ENCODE measurements around the gene KLF13. TPM values are rescaled to one million over a fixed set of nuclear protein-coding genes. Genes with fewer than 3 reads are reported as not detected.

Gene KLF13
- total and polyA plus RNA-seq, 2 donors (not counting 1 experiment from before 2014, with no cell fraction given) = 39.6 to 42.9 TPM

DNA sequence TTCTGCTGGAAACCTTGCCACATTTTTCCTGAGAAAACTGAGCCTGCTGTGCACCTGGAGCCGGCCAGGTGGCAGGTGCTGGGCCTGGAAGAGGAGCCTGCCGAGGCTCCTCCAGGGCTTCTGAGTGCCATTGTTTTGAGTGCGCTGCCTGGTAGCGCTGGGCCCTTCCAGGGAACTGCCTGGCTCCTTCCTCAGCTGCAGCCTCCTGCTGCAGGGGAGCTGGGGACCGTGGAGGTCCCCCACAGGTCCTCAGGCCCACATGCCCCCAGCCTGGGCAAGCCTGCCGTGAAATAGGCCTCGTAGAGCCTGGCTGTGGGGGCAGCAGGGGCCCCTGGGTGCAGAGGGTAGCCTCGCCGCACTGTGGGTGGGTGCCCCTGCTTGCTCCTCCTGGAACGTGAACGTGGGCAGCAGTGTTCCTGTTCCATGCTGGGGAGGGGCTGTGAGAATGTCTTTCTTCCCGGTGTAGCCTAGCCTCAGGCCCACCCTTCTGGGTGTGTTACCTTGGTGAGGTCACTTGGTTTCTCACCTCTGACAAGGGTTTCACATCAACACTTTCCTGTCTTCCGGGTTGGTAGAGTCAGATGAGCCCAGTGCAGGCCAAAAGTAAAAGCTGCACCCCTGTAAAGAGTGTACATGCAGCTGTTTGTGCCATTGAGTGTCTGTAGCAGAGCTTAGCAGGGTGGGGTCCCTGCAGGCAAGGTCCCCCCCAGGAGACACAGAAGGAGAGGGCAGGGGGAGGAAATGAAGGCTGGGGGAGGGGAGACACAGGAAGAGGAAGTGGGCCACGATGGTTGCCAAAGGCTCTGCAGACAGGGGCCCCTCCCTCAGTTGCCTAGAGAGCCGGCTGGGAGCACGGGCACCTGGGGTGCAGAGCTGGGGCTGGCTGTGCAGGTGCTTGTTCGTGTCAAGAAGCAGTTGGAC, 34.5 kb downstream of the KLF13 start:
- no peak overlapping the region for H3K4me3 ChIP-seq (replicated peaks in 1 of 4; ENCODE audit: control extremely low read depth in 1 of 4, insufficient read depth in 1 of 4, low read depth in 3 of 4, low read length in 4 of 4)
- H3K4me2 ChIP-seq (ENCODE audit: extremely low read depth, insufficient read depth, low read length) = no peak overlapping the region
- no peaks in the 10 kb centered on the region for H4K20me1 ChIP-seq (ENCODE audit: control insufficient read depth, extremely low read depth, insufficient read depth, low read length)
- no peak for DNase-seq (ENCODE audit: low read depth in 2 of 2)
- peaks cover 54% of the 10 kb centered on the region for H3K79me2 ChIP-seq (ENCODE audit: control insufficient read depth, insufficient read depth, low read length)
- H3K27me3 ChIP-seq (ENCODE audit: control insufficient read depth, insufficient read depth, low read length) = no peaks in the 10 kb centered on the region
- H2AFZ ChIP-seq (ENCODE audit: low read length) = no peak overlapping the region
- H3K4me1 ChIP-seq (ENCODE audit: control insufficient read depth, extremely low read depth, insufficient read depth, low read length) = no peaks in the 10 kb centered on the region
- H3K36me3 ChIP-seq (ENCODE audit: control insufficient read depth, insufficient read depth, low read length) = no peaks in the 10 kb centered on the region
- H3K9ac ChIP-seq (ENCODE audit: insufficient read depth, low read length) = no peak overlapping the region
- no peaks in the 10 kb centered on the region for H3K9me3 ChIP-seq (ENCODE audit: control insufficient read depth, insufficient read depth, low read depth, low read length)
- no peak overlapping the region for H3K27ac ChIP-seq (ENCODE audit: insufficient read depth, low read length)
- TF ChIP-seq EZH2 (IDR thresholded peaks at IDR 0.05; ENCODE audit: low read length, missing control alignments) = no peak
- TF ChIP-seq, protein P1, sequence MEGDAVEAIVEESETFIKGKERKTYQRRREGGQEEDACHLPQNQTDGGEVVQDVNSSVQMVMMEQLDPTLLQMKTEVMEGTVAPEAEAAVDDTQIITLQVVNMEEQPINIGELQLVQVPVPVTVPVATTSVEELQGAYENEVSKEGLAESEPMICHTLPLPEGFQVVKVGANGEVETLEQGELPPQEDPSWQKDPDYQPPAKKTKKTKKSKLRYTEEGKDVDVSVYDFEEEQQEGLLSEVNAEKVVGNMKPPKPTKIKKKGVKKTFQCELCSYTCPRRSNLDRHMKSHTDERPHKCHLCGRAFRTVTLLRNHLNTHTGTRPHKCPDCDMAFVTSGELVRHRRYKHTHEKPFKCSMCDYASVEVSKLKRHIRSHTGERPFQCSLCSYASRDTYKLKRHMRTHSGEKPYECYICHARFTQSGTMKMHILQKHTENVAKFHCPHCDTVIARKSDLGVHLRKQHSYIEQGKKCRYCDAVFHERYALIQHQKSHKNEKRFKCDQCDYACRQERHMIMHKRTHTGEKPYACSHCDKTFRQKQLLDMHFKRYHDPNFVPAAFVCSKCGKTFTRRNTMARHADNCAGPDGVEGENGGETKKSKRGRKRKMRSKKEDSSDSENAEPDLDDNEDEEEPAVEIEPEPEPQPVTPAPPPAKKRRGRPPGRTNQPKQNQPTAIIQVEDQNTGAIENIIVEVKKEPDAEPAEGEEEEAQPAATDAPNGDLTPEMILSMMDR (conservative IDR thresholded peaks at IDR 0.05 in 1 of 2, IDR thresholded peaks at IDR 0.05 in 1 of 2; ENCODE audit: low read depth in 1 of 2, low read length in 2 of 2) = no peak

DNA sequence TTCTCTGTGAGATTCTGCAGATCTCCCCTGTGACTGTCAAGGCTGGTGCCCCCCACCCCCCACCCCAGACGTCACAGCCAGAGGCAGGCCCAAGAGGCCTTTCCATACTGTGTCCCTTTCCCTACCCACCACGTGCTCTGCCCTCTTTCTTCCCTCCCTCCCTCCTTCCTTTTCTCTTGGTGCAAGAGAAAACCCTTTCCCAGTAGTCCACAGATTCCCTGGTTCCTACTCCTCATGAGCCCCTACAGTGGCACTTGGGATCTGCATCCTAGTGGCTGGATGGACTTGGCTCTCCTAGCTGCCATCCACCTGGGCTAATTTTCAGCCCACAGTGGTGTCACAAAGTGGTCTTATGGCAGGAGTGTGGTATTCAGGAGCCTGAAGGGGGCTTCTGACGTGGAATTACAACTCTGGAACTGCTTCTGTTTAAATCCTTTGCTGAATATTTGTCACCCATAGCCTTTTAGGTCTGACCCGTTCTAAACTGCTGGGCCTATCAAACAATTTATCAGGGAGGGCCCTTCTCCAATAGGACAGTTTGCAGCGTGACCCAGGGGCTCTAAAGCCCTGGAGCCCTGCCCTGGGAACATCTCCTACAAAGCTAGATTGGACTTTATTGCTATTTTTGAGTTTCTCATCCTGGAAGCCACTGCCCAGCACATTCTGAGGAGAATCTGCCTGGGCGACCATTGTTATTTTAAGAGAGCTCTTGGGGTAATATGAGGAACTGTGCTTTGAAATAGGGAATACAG, 35.3 kb downstream of the KLF13 start:
- Histone ChIP-seq H3K4me2 (ENCODE audit: extremely low read depth, insufficient read depth, low read length) (no peak overlapping the region), H3K4me3 (replicated peaks in 1 of 4; ENCODE audit: control extremely low read depth in 1 of 4, insufficient read depth in 1 of 4, low read depth in 3 of 4, low read length in 4 of 4) (no peak overlapping the region), H3K79me2 (ENCODE audit: control insufficient read depth, insufficient read depth, low read length) (peaks cover 52% of the 10 kb centered on the region), H3K9me3 (ENCODE audit: control insufficient read depth, insufficient read depth, low read depth, low read length) (no peaks in the 10 kb centered on the region), H3K4me1 (ENCODE audit: control insufficient read depth, extremely low read depth, insufficient read depth, low read length) (no peaks in the 10 kb centered on the region), H4K20me1 (ENCODE audit: control insufficient read depth, extremely low read depth, insufficient read depth, low read length) (no peaks in the 10 kb centered on the region), H3K9ac (ENCODE audit: insufficient read depth, low read length) (no peak overlapping the region), H3K27ac (ENCODE audit: insufficient read depth, low read length) (no peak overlapping the region), H2AFZ (ENCODE audit: low read length) (no peak overlapping the region), H3K27me3 (ENCODE audit: control insufficient read depth, insufficient read depth, low read length) (no peaks in the 10 kb centered on the region), H3K36me3 (ENCODE audit: control insufficient read depth, insufficient read depth, low read length) (no peaks in the 10 kb centered on the region)
- DNase-seq (ENCODE audit: low read depth in 2 of 2) = peak in 1 of 2 donors; percentile 8
- no peak for TF ChIP-seq EZH2 (IDR thresholded peaks at IDR 0.05; ENCODE audit: low read length, missing control alignments)
- TF ChIP-seq, protein P1 (conservative IDR thresholded peaks at IDR 0.05 in 1 of 2, IDR thresholded peaks at IDR 0.05 in 1 of 2; ENCODE audit: low read depth in 1 of 2, low read length in 2 of 2) = no peak

DNA sequence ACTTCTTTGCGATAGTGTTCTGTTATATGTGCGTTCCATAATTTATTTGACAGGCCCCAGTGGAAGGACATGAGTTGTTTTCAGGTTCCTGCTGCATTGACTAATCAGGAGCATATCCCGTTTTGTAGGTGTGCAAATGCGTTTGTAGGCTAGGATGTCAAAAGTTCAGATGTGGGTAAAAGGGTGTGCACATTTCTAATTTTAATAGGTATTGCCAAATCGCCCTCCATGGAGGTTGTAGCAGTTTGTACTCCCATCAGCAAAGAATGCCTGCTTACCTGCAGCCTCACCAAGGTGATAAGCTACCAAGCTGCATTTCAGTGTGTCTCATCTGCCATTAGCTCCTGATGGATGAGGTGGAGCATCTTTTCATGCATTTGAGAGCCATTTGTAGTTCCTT, 36.3 kb downstream of the KLF13 start:
- Histone ChIP-seq H3K27ac (ENCODE audit: insufficient read depth, low read length) (no peak overlapping the region), H3K9me3 (ENCODE audit: control insufficient read depth, insufficient read depth, low read depth, low read length) (no peaks in the 10 kb centered on the region), H3K36me3 (ENCODE audit: control insufficient read depth, insufficient read depth, low read length) (no peaks in the 10 kb centered on the region), H3K27me3 (ENCODE audit: control insufficient read depth, insufficient read depth, low read length) (no peaks in the 10 kb centered on the region), H3K4me3 (replicated peaks in 1 of 4; ENCODE audit: control extremely low read depth in 1 of 4, insufficient read depth in 1 of 4, low read depth in 3 of 4, low read length in 4 of 4) (no peak overlapping the region), H3K4me1 (ENCODE audit: control insufficient read depth, extremely low read depth, insufficient read depth, low read length) (no peaks in the 10 kb centered on the region), H2AFZ (ENCODE audit: low read length) (no peak overlapping the region), H4K20me1 (ENCODE audit: control insufficient read depth, extremely low read depth, insufficient read depth, low read length) (no peaks in the 10 kb centered on the region), H3K79me2 (ENCODE audit: control insufficient read depth, insufficient read depth, low read length) (peaks cover 49% of the 10 kb centered on the region), H3K4me2 (ENCODE audit: extremely low read depth, insufficient read depth, low read length) (no peak overlapping the region), H3K9ac (ENCODE audit: insufficient read depth, low read length) (no peak overlapping the region)
- DNase-seq (ENCODE audit: low read depth in 2 of 2) = no peak
- TF ChIP-seq, protein P1 (conservative IDR thresholded peaks at IDR 0.05 in 1 of 2, IDR thresholded peaks at IDR 0.05 in 1 of 2; ENCODE audit: low read depth in 1 of 2, low read length in 2 of 2) = no peak
- no peak for TF ChIP-seq EZH2 (IDR thresholded peaks at IDR 0.05; ENCODE audit: low read length, missing control alignments)
